ENCODE measurements around the gene RIPK1. TPM values are rescaled to one million over a fixed set of nuclear protein-coding genes. Genes with fewer than 3 reads are reported as not detected.

The RIPK1 gene
- total and polyA plus RNA-seq, 9 of the 15 experiments (the other 6 are each of a cell fraction or from before 2014, with no cell fraction given): 3.8 to 24.9 (median 17.7) TPM

GRCh38 chr6:3063733-3064700 lies 4.3 kb upstream of the RIPK1 start (continued):
- TF ChIP-seq HBP1 (CRISPR knock-in tag; IDR thresholded peaks at IDR 0.05) (no peak), ZNF518B (CRISPR knock-in tag; IDR thresholded peaks at IDR 0.05) (no peak), ILF3 (IDR thresholded peaks at IDR 0.05; ENCODE audit: borderline replicate concordance) (no peak), LCOR (CRISPR knock-in tag; IDR thresholded peaks at IDR 0.05) (peak; percentile 68; the same call in 1 of the 2 replicates), OTX1 (CRISPR knock-in tag; IDR thresholded peaks at IDR 0.05) (0 out of 2 replicates have a peak, but pooled peaks have one; percentile 22), HNRNPLL (IDR thresholded peaks at IDR 0.05; ENCODE audit: low read depth, low read length, poor library complexity, severe bottlenecking) (peak; percentile 48), NFATC3 (IDR thresholded peaks at IDR 0.05) (no peak), ATF3 (IDR thresholded peaks at IDR 0.05) (no peak), ATF3 (CRISPR knock-in tag; conservative IDR thresholded peaks at IDR 0.05) (no peak), SFPQ (IDR thresholded peaks at IDR 0.05; ENCODE audit: low read depth, low read length) (no peak)
